Esophagus squamous epithelium (tissue), 4 donors: ENCODE results near the gene ADM.

ENCODE experiments used
- POLR2A ChIP-seq, 4 donors: fragments of 450-650 bp; IDR thresholded peaks; one replicate each; pipeline ENCODE4 v1.6.1; 2017; ENCODE audit warnings: antibody characterized with exemption in 4 of 4, mild to moderate bottlenecking in 4 of 4, moderate library complexity in 3 of 4
- TF ChIP-seq, protein P1 (sequence below), 6 experiments: fragments of 450-650 bp in 4 of 6; fragments of 200-600 bp in 2 of 6; sonication (generic) in 2 of 6; IDR thresholded peaks; one replicate each; pipeline ENCODE4 v1.5.1; 2016 to 2019; ENCODE audit warnings: antibody characterized with exemption in 6 of 6, mild to moderate bottlenecking in 4 of 6, moderate library complexity in 4 of 6

- TF ChIP-seq, protein P1, sequence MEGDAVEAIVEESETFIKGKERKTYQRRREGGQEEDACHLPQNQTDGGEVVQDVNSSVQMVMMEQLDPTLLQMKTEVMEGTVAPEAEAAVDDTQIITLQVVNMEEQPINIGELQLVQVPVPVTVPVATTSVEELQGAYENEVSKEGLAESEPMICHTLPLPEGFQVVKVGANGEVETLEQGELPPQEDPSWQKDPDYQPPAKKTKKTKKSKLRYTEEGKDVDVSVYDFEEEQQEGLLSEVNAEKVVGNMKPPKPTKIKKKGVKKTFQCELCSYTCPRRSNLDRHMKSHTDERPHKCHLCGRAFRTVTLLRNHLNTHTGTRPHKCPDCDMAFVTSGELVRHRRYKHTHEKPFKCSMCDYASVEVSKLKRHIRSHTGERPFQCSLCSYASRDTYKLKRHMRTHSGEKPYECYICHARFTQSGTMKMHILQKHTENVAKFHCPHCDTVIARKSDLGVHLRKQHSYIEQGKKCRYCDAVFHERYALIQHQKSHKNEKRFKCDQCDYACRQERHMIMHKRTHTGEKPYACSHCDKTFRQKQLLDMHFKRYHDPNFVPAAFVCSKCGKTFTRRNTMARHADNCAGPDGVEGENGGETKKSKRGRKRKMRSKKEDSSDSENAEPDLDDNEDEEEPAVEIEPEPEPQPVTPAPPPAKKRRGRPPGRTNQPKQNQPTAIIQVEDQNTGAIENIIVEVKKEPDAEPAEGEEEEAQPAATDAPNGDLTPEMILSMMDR (IDR thresholded peaks at IDR 0.05): no peak
- TF ChIP-seq POLR2A (IDR thresholded peaks at IDR 0.05): no peak
These were observed 44.9 kb downstream of the ADM start for GRCh38 chr11:10349806-10350205.
